Heart left ventricle (tissue), 13 donors: ENCODE measurements around the gene CAPN14.

Experiments
- CTCF ChIP-seq, 12 donors: fragments of 200-600 bp; sonication (generic) in 4 of 12; IDR thresholded peaks; one replicate each; pipeline versions ENCODE4 v1.5.0 to v1.8.0; 2018 to 2022; ENCODE audit warnings: antibody characterized with exemption in 12 of 12, mild to moderate bottlenecking in 5 of 12
- POLR2A ChIP-seq, 2 donors: fragments of 450-650 bp; IDR thresholded peaks; one replicate each; pipeline ENCODE4 v1.6.1; 2017; ENCODE audit warnings: antibody characterized with exemption in 2 of 2, mild to moderate bottlenecking in 2 of 2, moderate library complexity in 2 of 2
- donor health status: ischemic (EF 13 %, LVEDD 7.1; RV severe dilation, severe dysfunction).
- donor health status: DM: no; HTN: yes; CAD: no.
- donor health status: DM: no; HTN: no; CAD: no.
- donor health status: ischemic (EF 25% LVEDD 6.9; RV normal size, moderate dysfunction).
- donor health status: ischemic (EF 25% LVEDD 5.7; RV mildly dilated, moderate dysfunction).
- donor health status: ischemic (EF 35%, LVEDD 5.7; RV mildly dilated, moderate dysfunction).
- donor health status: nonischemic (EF 11% LVEDD 7.7; RV severe dilation, severe dysfunction).
- donor health status: DM: yes; HTN: yes; CAD: no.
- donor health status: PGD.
- donor health status: ischemic (EF 29% LVEDD 5.4; RV normal size, mild dysfunction).
- donor health status: nonischemic (EF 23%, LVEDD 6.1; RV moderate dilation, normal function).

- TF ChIP-seq CTCF (IDR thresholded peaks at IDR 0.05) (no peak), POLR2A (IDR thresholded peaks at IDR 0.05) (no peak)
Measured at GRCh38 chr2:31132786-31133185, 84.5 kb downstream of the CAPN14 start.
